Endothelial cell of umbilical vein (primary cell): ENCODE results near the gene TRIM34.

Source experiments
- POLR2A ChIP-seq: IDR thresholded peaks from 2 replicates; pipeline ENCODE4 v1.6.1; 2012; ENCODE audit warnings: low read depth, mild to moderate bottlenecking, control low read depth, low read length
- POLR2AphosphoS5 ChIP-seq: IDR thresholded peaks from 2 replicates; pipeline ENCODE4 v1.6.1; 2012; ENCODE audit warnings: low read depth, mild to moderate bottlenecking, control low read depth, low read length, moderate library complexity; ENCODE audit not compliant: insufficient read depth

- TF ChIP-seq POLR2A, result no peak
- no peak for TF ChIP-seq POLR2AphosphoS5
These were observed 3.2 kb upstream of the TRIM34 start for GRCh38 chr11:5621580-5621979.
